Central memory CD8-positive, alpha-beta T cell (primary cell): Measurements from ENCODE around the gene NTN1.
A peak's percentile ranks its signal among the peaks of the same experiment; 100 is the strongest.

Source experiments
- ATAC-seq: fragments of 150-1000 bp; cut with Tn5 transposase; replicated peaks from 2 replicates; pipeline ENCODE4 v1.10.0; 2022; ENCODE audit warnings: mild to moderate bottlenecking, moderate FRiP score, moderate number of reproducible peaks; ENCODE audit not compliant: poor library complexity, severe bottlenecking; ENCODE audit errors: extremely low read depth
- DNase-seq, 2 donors: peaks; one replicate each; pipeline ENCODE4 v3.0.0; 2021; ENCODE audit warnings: low spot score in 2 of 2
- H3K27ac Mint-ChIP-seq: one replicate; pipeline ENCODE4 v1.8.0; 2022; ENCODE audit warnings: low read depth, mild to moderate bottlenecking, moderate library complexity, mixed read lengths
- H3K27me3 Mint-ChIP-seq: one replicate; pipeline ENCODE4 v1.8.0; 2022; ENCODE audit warnings: mixed read lengths
- H3K36me3 Mint-ChIP-seq: one replicate; pipeline ENCODE4 v1.8.0; 2022; ENCODE audit warnings: mild to moderate bottlenecking, moderate library complexity, mixed read lengths; ENCODE audit not compliant: insufficient read depth
- H3K4me1 Mint-ChIP-seq: one replicate; pipeline ENCODE4 v1.8.0; 2022; ENCODE audit warnings: mixed read lengths
- H3K4me3 Mint-ChIP-seq: one replicate; pipeline ENCODE4 v1.8.0; 2022; ENCODE audit warnings: mild to moderate bottlenecking, moderate library complexity, mixed read lengths
- H3K9me3 Mint-ChIP-seq: one replicate; pipeline ENCODE4 v1.8.0; 2022; ENCODE audit warnings: mixed read lengths

Gene NTN1

GRCh38 chr17:9110501-9110900, 89.2 kb downstream of the NTN1 start:
- DNase-seq (no peak), ATAC-seq (no peak)
- Mint-ChIP-seq H3K9me3 (no peaks in the 10 kb centered on the region), H3K4me3 (no peak overlapping the region), H3K4me1 (no peaks in the 10 kb centered on the region), H3K27ac (no peak overlapping the region), H3K27me3 (peaks cover 42% of the 10 kb centered on the region), H3K36me3 (no peaks in the 10 kb centered on the region)

- H3K36me3 Mint-ChIP-seq: no peaks in the 10 kb centered on the region
- DNase-seq (no peak), ATAC-seq (peak; percentile 58)
- H3K4me1 Mint-ChIP-seq: peaks cover 8% of the 10 kb centered on the region
- H3K9me3 Mint-ChIP-seq: no peaks in the 10 kb centered on the region
- H3K27me3 Mint-ChIP-seq: peaks cover 31% of the 10 kb centered on the region
- no peak overlapping the region for H3K27ac Mint-ChIP-seq
- peak overlapping the region; percentile 53 for H3K4me3 Mint-ChIP-seq
These were observed 94.2 kb downstream of the NTN1 start for GRCh38 chr17:9115214-9116191.

- H3K36me3 Mint-ChIP-seq: no peaks in the 10 kb centered on the region
- peaks cover 33% of the 10 kb centered on the region for H3K27me3 Mint-ChIP-seq
- H3K27ac Mint-ChIP-seq: no peak overlapping the region
- ATAC-seq (no peak), DNase-seq (no peak)
- peaks cover 8% of the 10 kb centered on the region for H3K4me1 Mint-ChIP-seq
- no peaks in the 10 kb centered on the region for H3K9me3 Mint-ChIP-seq
- H3K4me3 Mint-ChIP-seq: peak overlapping the region; percentile 53
These were observed 95.1 kb downstream of the NTN1 start for GRCh38 chr17:9116311-9116835.

- H3K9me3 Mint-ChIP-seq: no peaks in the 10 kb centered on the region
- ATAC-seq (no peak), DNase-seq (no peak)
- H3K4me1 Mint-ChIP-seq: peaks cover 8% of the 10 kb centered on the region
- H3K36me3 Mint-ChIP-seq: no peaks in the 10 kb centered on the region
- no peak overlapping the region for H3K4me3 Mint-ChIP-seq
- H3K27me3 Mint-ChIP-seq: peaks cover 39% of the 10 kb centered on the region
- no peak overlapping the region for H3K27ac Mint-ChIP-seq
These were observed 95.7 kb downstream of the NTN1 start for GRCh38 chr17:9116861-9117568.

GRCh38 chr17:9120471-9120870, 99.2 kb downstream of the NTN1 start:
- Mint-ChIP-seq H3K27me3 (peaks cover 55% of the 10 kb centered on the region), H3K9me3 (no peaks in the 10 kb centered on the region), H3K27ac (no peak overlapping the region), H3K4me3 (no peak overlapping the region), H3K4me1 (peaks cover 17% of the 10 kb centered on the region), H3K36me3 (no peaks in the 10 kb centered on the region)
- no peak for ATAC-seq
- DNase-seq: no peak

GRCh38 chr17:9121186-9121820, 100.0 kb downstream of the NTN1 start:
- H3K36me3 Mint-ChIP-seq: no peaks in the 10 kb centered on the region
- H3K4me3 Mint-ChIP-seq: no peak overlapping the region
- ATAC-seq (no peak), DNase-seq (no peak)
- peaks cover 63% of the 10 kb centered on the region for H3K27me3 Mint-ChIP-seq
- peaks cover 11% of the 10 kb centered on the region for H3K4me1 Mint-ChIP-seq
- no peaks in the 10 kb centered on the region for H3K9me3 Mint-ChIP-seq
- peak overlapping the region; percentile 22 for H3K27ac Mint-ChIP-seq

- H3K27me3 Mint-ChIP-seq: peaks cover 65% of the 10 kb centered on the region
- DNase-seq (no peak), ATAC-seq (no peak)
- H3K9me3 Mint-ChIP-seq: no peaks in the 10 kb centered on the region
- H3K36me3 Mint-ChIP-seq: peaks cover 2% of the 10 kb centered on the region
- peaks cover 9% of the 10 kb centered on the region for H3K4me1 Mint-ChIP-seq
- H3K27ac Mint-ChIP-seq: no peak overlapping the region
- no peak overlapping the region for H3K4me3 Mint-ChIP-seq
These were observed 102.6 kb downstream of the NTN1 start for GRCh38 chr17:9123594-9124553.

- no peak for DNase-seq
- Mint-ChIP-seq H3K36me3 (peaks cover 2% of the 10 kb centered on the region), H3K9me3 (no peaks in the 10 kb centered on the region), H3K4me3 (no peak overlapping the region), H3K4me1 (peaks cover 9% of the 10 kb centered on the region), H3K27ac (no peak overlapping the region), H3K27me3 (peaks cover 64% of the 10 kb centered on the region)
- no peak for ATAC-seq
These were observed 103.2 kb downstream of the NTN1 start for GRCh38 chr17:9124554-9124935.

- H3K4me1 Mint-ChIP-seq: peaks cover 9% of the 10 kb centered on the region
- H3K27me3 Mint-ChIP-seq: peaks cover 61% of the 10 kb centered on the region
- no peak overlapping the region for H3K27ac Mint-ChIP-seq
- no peak overlapping the region for H3K4me3 Mint-ChIP-seq
- H3K9me3 Mint-ChIP-seq: no peaks in the 10 kb centered on the region
- ATAC-seq (no peak), DNase-seq (no peak)
- peaks cover 2% of the 10 kb centered on the region for H3K36me3 Mint-ChIP-seq
These were observed 104.4 kb downstream of the NTN1 start for GRCh38 chr17:9125722-9126121.

GRCh38 chr17:9127340-9127739, 106.0 kb downstream of the NTN1 start:
- H3K9me3 Mint-ChIP-seq: no peaks in the 10 kb centered on the region
- H3K36me3 Mint-ChIP-seq: peaks cover 2% of the 10 kb centered on the region
- no peak for DNase-seq
- H3K27me3 Mint-ChIP-seq: peaks cover 44% of the 10 kb centered on the region
- no peak overlapping the region for H3K4me3 Mint-ChIP-seq
- H3K27ac Mint-ChIP-seq: no peak overlapping the region
- ATAC-seq: no peak
- peaks cover 9% of the 10 kb centered on the region for H3K4me1 Mint-ChIP-seq

GRCh38 chr17:9131371-9131770, 110.1 kb downstream of the NTN1 start:
- Mint-ChIP-seq H3K4me1 (no peaks in the 10 kb centered on the region), H3K36me3 (peaks cover 2% of the 10 kb centered on the region), H3K9me3 (no peaks in the 10 kb centered on the region), H3K27me3 (peaks cover 31% of the 10 kb centered on the region), H3K27ac (no peak overlapping the region), H3K4me3 (no peak overlapping the region)
- no peak for ATAC-seq
- DNase-seq: no peak
